GM18951 (cell line): ENCODE results near the gene ZNF793.

Experiments
- POLR2A ChIP-seq: IDR thresholded peaks from 4 replicates; pipeline ENCODE4 v1.6.1; 2011; ENCODE audit warnings: mild to moderate bottlenecking; ENCODE audit not compliant: insufficient read length, insufficient read depth; ENCODE audit errors: extremely low read depth
- in situ Hi-C: fragments of 300-500 bp; cut with MboI; formaldehyde crosslinking; loops from one replicate; pipeline ENCODE4 v1.12.0; 2022; ENCODE audit warnings: low sequenced_read_pairs, mixed read lengths, inconsistent platforms; ENCODE audit not compliant: unreplicated experiment

The ZNF793 gene

GRCh38 chr19:37506387-37507166 lies at the start of gene ZNF793:
ZNF793 (plus strand) TSS chr19:37506939; CDS start chr19:37523440, 16,501 bp downstream.
- TF ChIP-seq POLR2A: peak; percentile 30
- in situ Hi-C loops: no loop called here

GRCh38 chr19:37466277-37466797 lies 40.4 kb upstream of the ZNF793 start:
- in situ Hi-C loops: no loop called here
- TF ChIP-seq POLR2A: no peak

GRCh38 chr19:37466798-37467607 lies 39.7 kb upstream of the ZNF793 start, which contains the start of gene ZNF569:
ZNF569 (minus strand) TSS chr19:37467444; CDS start chr19:37444921, 22,523 bp downstream.
- in situ Hi-C loops: no loop called here
- TF ChIP-seq POLR2A: peak; percentile 82

- in situ Hi-C loops: no loop called here
- no peak for TF ChIP-seq POLR2A
These were observed 39.1 kb upstream of the ZNF793 start for GRCh38 chr19:37467608-37468090.

- TF ChIP-seq POLR2A: peak; percentile 77
- in situ Hi-C loops: no loop called here
These were observed 37.6 kb upstream of the ZNF793 start, which contains the start of gene ZNF570 for GRCh38 chr19:37468961-37469777. ZNF570 (plus strand) TSS chr19:37469356; CDS start chr19:37470355, 999 bp downstream.

GRCh38 chr19:37470216-37470615 lies 36.5 kb upstream of the ZNF793 start:
- TF ChIP-seq POLR2A: no peak
- in situ Hi-C loops: no loop called here

- in situ Hi-C loops: no loop called here
- TF ChIP-seq POLR2A: no peak
These were observed 34.6 kb upstream of the ZNF793 start for GRCh38 chr19:37472165-37472564.

GRCh38 chr19:37484406-37485168 lies 22.2 kb upstream of the ZNF793 start:
- TF ChIP-seq POLR2A: no peak
- in situ Hi-C loops: no loop called here

- TF ChIP-seq POLR2A: no peak
- in situ Hi-C loops: no loop called here
These were observed 14.5 kb upstream of the ZNF793 start for GRCh38 chr19:37492213-37492612.

- in situ Hi-C loops: no loop called here
- TF ChIP-seq POLR2A: no peak
These were observed 767 bp upstream of the ZNF793 start for GRCh38 chr19:37505958-37506386.

- TF ChIP-seq POLR2A: no peak
- in situ Hi-C loops: no loop called here
These were observed 377 bp downstream of the ZNF793 start for GRCh38 chr19:37507167-37507464.

- no peak for TF ChIP-seq POLR2A
- in situ Hi-C loops: no loop called here
These were observed 4.4 kb downstream of the ZNF793 start for GRCh38 chr19:37511186-37511585.
